Esophagus muscularis mucosa (tissue), 3 donors: ENCODE results near the gene MAP3K4.

Experiments
- POLR2A ChIP-seq: fragments of 450-650 bp; IDR thresholded peaks from one replicate; pipeline ENCODE4 v1.6.1; 2017; ENCODE audit warnings: antibody characterized with exemption, moderate library complexity, mild to moderate bottlenecking, low read depth
- TF ChIP-seq, protein P1 (sequence below), 3 experiments: fragments of 200-600 bp in 2 of 3; fragments of 450-650 bp in 1 of 3; sonication (generic) in 2 of 3; IDR thresholded peaks; one replicate each; pipeline ENCODE4 v1.5.1; 2017 to 2019; ENCODE audit warnings: antibody characterized with exemption in 3 of 3, mild to moderate bottlenecking in 2 of 3, moderate library complexity in 1 of 3

DNA sequence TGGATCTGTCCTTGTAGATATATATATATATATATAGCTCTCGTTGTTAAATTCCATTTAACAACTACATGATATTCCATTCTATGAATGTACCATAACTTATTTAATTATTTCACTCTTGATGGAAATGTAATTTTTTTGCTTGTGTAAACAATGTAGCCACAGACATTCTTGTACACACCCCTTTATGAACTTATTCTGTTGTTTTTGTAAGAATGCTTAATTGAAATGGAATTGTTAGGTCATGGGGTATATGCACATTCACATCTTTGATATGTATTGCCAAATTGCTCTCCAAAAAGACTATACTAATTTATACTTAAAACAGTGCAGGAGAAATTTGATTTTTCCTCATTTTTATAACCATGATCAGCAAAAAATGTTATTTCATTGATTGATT lies 67.2 kb downstream of the MAP3K4 start:
- no peak for TF ChIP-seq POLR2A
- TF ChIP-seq, protein P1, sequence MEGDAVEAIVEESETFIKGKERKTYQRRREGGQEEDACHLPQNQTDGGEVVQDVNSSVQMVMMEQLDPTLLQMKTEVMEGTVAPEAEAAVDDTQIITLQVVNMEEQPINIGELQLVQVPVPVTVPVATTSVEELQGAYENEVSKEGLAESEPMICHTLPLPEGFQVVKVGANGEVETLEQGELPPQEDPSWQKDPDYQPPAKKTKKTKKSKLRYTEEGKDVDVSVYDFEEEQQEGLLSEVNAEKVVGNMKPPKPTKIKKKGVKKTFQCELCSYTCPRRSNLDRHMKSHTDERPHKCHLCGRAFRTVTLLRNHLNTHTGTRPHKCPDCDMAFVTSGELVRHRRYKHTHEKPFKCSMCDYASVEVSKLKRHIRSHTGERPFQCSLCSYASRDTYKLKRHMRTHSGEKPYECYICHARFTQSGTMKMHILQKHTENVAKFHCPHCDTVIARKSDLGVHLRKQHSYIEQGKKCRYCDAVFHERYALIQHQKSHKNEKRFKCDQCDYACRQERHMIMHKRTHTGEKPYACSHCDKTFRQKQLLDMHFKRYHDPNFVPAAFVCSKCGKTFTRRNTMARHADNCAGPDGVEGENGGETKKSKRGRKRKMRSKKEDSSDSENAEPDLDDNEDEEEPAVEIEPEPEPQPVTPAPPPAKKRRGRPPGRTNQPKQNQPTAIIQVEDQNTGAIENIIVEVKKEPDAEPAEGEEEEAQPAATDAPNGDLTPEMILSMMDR (IDR thresholded peaks at IDR 0.05) = no peak
